A549 (cell line): ENCODE results near the gene TRIM9.

Experiments
- BHLHE40 ChIP-seq: IDR thresholded peaks from 2 replicates; pipeline ENCODE4 v1.6.1; 2012; ENCODE audit warnings: low read depth, low read length, inconsistent platforms
- CEBPB ChIP-seq, 2 experiments: fragments of >200 bp in 1 of 2; sonication (Bioruptor Twin) in 1 of 2; formaldehyde crosslinking in 1 of 2; IDR thresholded peaks; 2 replicates each; pipeline ENCODE4 v1.6.1; 2012 to 2016
- CTCF ChIP-seq: fragments of >200 bp; sonication (Bioruptor Twin); formaldehyde crosslinking; IDR thresholded peaks from 3 replicates; pipeline ENCODE4 v1.5.1; 2016
- ESRRA ChIP-seq: fragments of 150-350 bp; IDR thresholded peaks from 2 replicates; pipeline ENCODE4 v1.6.1; 2014; ENCODE audit warnings: mild to moderate bottlenecking, low read length, borderline replicate concordance
- HOXA7 ChIP-seq: fragments of 250-450 bp; sonication (Bioruptor Pico); IDR thresholded peaks from 2 replicates; pipeline ENCODE4 v1.5.0; 2020; ENCODE audit warnings: mild to moderate bottlenecking, moderate library complexity
- JUNB ChIP-seq: fragments of >200 bp; sonication (Bioruptor Twin); formaldehyde crosslinking; IDR thresholded peaks from 2 replicates; pipeline ENCODE4 v1.6.1; 2016
- PHF8 ChIP-seq: fragments of 200-600 bp; sonication (generic); IDR thresholded peaks from 2 replicates; pipeline ENCODE4 v1.6.1; 2016; ENCODE audit warnings: low read depth, mild to moderate bottlenecking, antibody characterized with exemption, moderate library complexity, borderline replicate concordance
- POLR2A ChIP-seq: IDR thresholded peaks from 2 replicates; pipeline ENCODE4 v1.6.1; 2012; ENCODE audit warnings: mild to moderate bottlenecking, low read length
- REST ChIP-seq: fragments of 200-600 bp; sonication (generic); IDR thresholded peaks from 2 replicates; pipeline ENCODE4 v1.6.1; 2016; ENCODE audit warnings: antibody characterized with exemption, mild to moderate bottlenecking, moderate library complexity
- RFX5 ChIP-seq: fragments of 450-650 bp; IDR thresholded peaks from 2 replicates; pipeline ENCODE4 v1.7.1; 2014; ENCODE audit warnings: antibody characterized with exemption, mild to moderate bottlenecking, moderate library complexity
- ZC3H11A ChIP-seq: fragments of 450-650 bp; IDR thresholded peaks from 2 replicates; pipeline ENCODE4 v1.6.1; 2014; ENCODE audit warnings: antibody characterized with exemption, mild to moderate bottlenecking
- TF ChIP-seq, protein P1 (sequence below): fragments of 150-350 bp; IDR thresholded peaks from 2 replicates; pipeline ENCODE4 v1.6.1; 2014; ENCODE audit warnings: low read depth, mild to moderate bottlenecking, low read length

- TF ChIP-seq ESRRA: no peak
- TF ChIP-seq POLR2A: no peak
- no peak for TF ChIP-seq CTCF
- TF ChIP-seq HOXA7: no peak
- TF ChIP-seq, protein P1, sequence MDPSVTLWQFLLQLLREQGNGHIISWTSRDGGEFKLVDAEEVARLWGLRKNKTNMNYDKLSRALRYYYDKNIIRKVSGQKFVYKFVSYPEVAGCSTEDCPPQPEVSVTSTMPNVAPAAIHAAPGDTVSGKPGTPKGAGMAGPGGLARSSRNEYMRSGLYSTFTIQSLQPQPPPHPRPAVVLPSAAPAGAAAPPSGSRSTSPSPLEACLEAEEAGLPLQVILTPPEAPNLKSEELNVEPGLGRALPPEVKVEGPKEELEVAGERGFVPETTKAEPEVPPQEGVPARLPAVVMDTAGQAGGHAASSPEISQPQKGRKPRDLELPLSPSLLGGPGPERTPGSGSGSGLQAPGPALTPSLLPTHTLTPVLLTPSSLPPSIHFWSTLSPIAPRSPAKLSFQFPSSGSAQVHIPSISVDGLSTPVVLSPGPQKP: no peak
- TF ChIP-seq RFX5: no peak
- peak; percentile 48; the same call in 1 of the 2 replicates for TF ChIP-seq PHF8
- TF ChIP-seq BHLHE40: no peak
- no peak for TF ChIP-seq JUNB
- no peak for TF ChIP-seq REST
- TF ChIP-seq CEBPB (IDR thresholded peaks at IDR 0.05): no peak
- TF ChIP-seq ZC3H11A: no peak
Measured at GRCh38 chr14:51094282-51094821, 553 bp downstream of the TRIM9 start.
